HepG2 (cell line): ENCODE measurements around the gene THRAP3. TPM values are rescaled to one million over a fixed set of nuclear protein-coding genes. Genes with fewer than 3 reads are reported as not detected.

Experiments
- CBX5 ChIP-seq: sonication (generic); formaldehyde crosslinking; IDR thresholded peaks from 2 replicates; pipeline ENCODE4 v1.4.0; 2020; ENCODE audit warnings: missing genetic modification reagents, borderline replicate concordance
- CENPT ChIP-seq: sonication (generic); formaldehyde crosslinking; IDR thresholded peaks from 2 replicates; pipeline ENCODE4 v1.8.0; 2022; ENCODE audit warnings: low read depth, mild to moderate bottlenecking, moderate library complexity, missing genetic modification reagents
- FOXA3 ChIP-seq: IDR thresholded peaks from 2 replicates; pipeline ENCODE4 v1.6.1; 2016; ENCODE audit warnings: missing genetic modification reagents, missing compliant biosample characterization
- KDM2A ChIP-seq: sonication (generic); formaldehyde crosslinking; IDR thresholded peaks from 2 replicates; pipeline ENCODE4 v1.4.0; 2020; ENCODE audit warnings: low read depth, missing genetic modification reagents, borderline replicate concordance
- KLF16 ChIP-seq, 2 experiments: sonication (generic) in 1 of 2; formaldehyde crosslinking in 1 of 2; IDR thresholded peaks; 2 replicates each; pipeline versions ENCODE4 v1.6.1 to v1.8.0; 2016 to 2023; ENCODE audit warnings: missing genetic modification reagents in 2 of 2, missing compliant biosample characterization in 1 of 2
- MIER2 ChIP-seq: IDR thresholded peaks from 2 replicates; pipeline ENCODE4 v1.6.1; 2016; ENCODE audit warnings: missing biosample characterization, missing genetic modification reagents
- NFRKB ChIP-seq: fragments of 450-650 bp; IDR thresholded peaks from 2 replicates; pipeline ENCODE4 v1.6.1; 2017
- PAF1 ChIP-seq: IDR thresholded peaks from 2 replicates; pipeline ENCODE4 v1.6.1; 2016; ENCODE audit warnings: missing genetic modification reagents, missing compliant biosample characterization
- PATZ1 ChIP-seq: sonication (generic); formaldehyde crosslinking; IDR thresholded peaks from 2 replicates; pipeline ENCODE4 v1.4.0; 2020; ENCODE audit warnings: missing genetic modification reagents
- PRDM15 ChIP-seq: sonication (generic); formaldehyde crosslinking; IDR thresholded peaks from 2 replicates; pipeline ENCODE4 v1.4.0; 2020; ENCODE audit warnings: missing genetic modification reagents
- ZBTB1 ChIP-seq: sonication (generic); formaldehyde crosslinking; IDR thresholded peaks from 2 replicates; pipeline ENCODE4 v1.4.0; 2020; ENCODE audit warnings: missing genetic modification reagents, borderline replicate concordance
- ZNF17 ChIP-seq: sonication (generic); formaldehyde crosslinking; IDR thresholded peaks from 2 replicates; pipeline ENCODE4 v1.5.0; 2020; ENCODE audit warnings: mild to moderate bottlenecking, missing genetic modification reagents
- ZNF432 ChIP-seq: sonication (generic); formaldehyde crosslinking; IDR thresholded peaks from 2 replicates; pipeline ENCODE4 v1.5.0; 2020; ENCODE audit warnings: missing genetic modification reagents, mild to moderate bottlenecking, borderline replicate concordance
- ZNF460 ChIP-seq: sonication (generic); formaldehyde crosslinking; IDR thresholded peaks from 2 replicates; pipeline ENCODE4 v1.5.1; 2020; ENCODE audit warnings: missing genetic modification reagents, mild to moderate bottlenecking, borderline replicate concordance
- ZNF678 ChIP-seq: sonication (generic); formaldehyde crosslinking; IDR thresholded peaks from 2 replicates; pipeline ENCODE4 v1.4.0; 2020; ENCODE audit warnings: mild to moderate bottlenecking, missing genetic modification reagents
- ZNF792 ChIP-seq: IDR thresholded peaks from 2 replicates; pipeline ENCODE4 v1.6.1; 2016
- ZSCAN12 ChIP-seq: sonication (generic); formaldehyde crosslinking; IDR thresholded peaks from 2 replicates; pipeline ENCODE4 v1.9.0; 2021; ENCODE audit warnings: mild to moderate bottlenecking, missing genetic modification reagents
- polyA plus RNA-seq, 8 experiments: library from polyadenylated mRNA; depleted of rRNA in 3 of 8; stranded (reverse) in 7 of 8; unstranded in 1 of 8; fragments of >200 nt; fragmentation: Illumina TruSeq in 4 of 8; extraction: Trizol in 4 of 8; gene quantifications; 2 replicates each; pipeline versions ENCODE4 v1.2.1 to v1.2.3, GENCODE V29; 2011 to 2016; ENCODE audit warnings: low read depth in 4 of 8, missing spikeins in 1 of 8, mixed read lengths in 1 of 8; ENCODE audit not compliant: insufficient read depth in 1 of 8
- total RNA-seq, 5 experiments: library from RNA; depleted of rRNA; stranded (reverse); fragments of >200 nt; fragmentation: Illumina TruSeq; extraction: Trizol; gene quantifications; 2 replicates each; pipeline ENCODE4 v1.2.3, GENCODE V29; 2016; ENCODE audit warnings: low read depth in 1 of 5

THRAP3 gene
- total and polyA plus RNA-seq, 2 of the 13 experiments (the other 11 are each of a cell fraction or from before 2014, with no cell fraction given) = 45.0 to 92.6 TPM

GRCh38 chr1:36306902-36307456 lies 82.7 kb downstream of the THRAP3 start (continued):
- TF ChIP-seq ZNF460 (CRISPR knock-in tag) = no peak
- TF ChIP-seq PAF1 (CRISPR knock-in tag) = no peak
- no peak for TF ChIP-seq ZSCAN12
- no peak for TF ChIP-seq MIER2
- no peak for TF ChIP-seq ZBTB1 (CRISPR knock-in tag)
- TF ChIP-seq PATZ1 (CRISPR knock-in tag) = peak; percentile 63; the same call in 1 of the 2 replicates
- TF ChIP-seq ZNF792 (CRISPR knock-in tag) = peak; percentile 73; the same call in 1 of the 2 replicates
- TF ChIP-seq FOXA3 = no peak; the same call in 1 of the 2 replicates
- TF ChIP-seq PRDM15 = no peak
- TF ChIP-seq ZNF17 (CRISPR knock-in tag) = 0 out of 2 replicates have a peak, but pooled peaks have one; percentile 70
- no peak for TF ChIP-seq NFRKB
- TF ChIP-seq KLF16 (CRISPR knock-in tag; IDR thresholded peaks at IDR 0.05) = peak; percentile 27 to 48; a peak in 2 of 4 replicates
- no peak for TF ChIP-seq ZNF432 (CRISPR knock-in tag)
- TF ChIP-seq CENPT (CRISPR knock-in tag) = no peak
- no peak for TF ChIP-seq CBX5 (CRISPR knock-in tag)
- no peak for TF ChIP-seq ZNF678
- 0 out of 2 replicates have a peak, but pooled peaks have one; percentile 3 for TF ChIP-seq KDM2A (CRISPR knock-in tag)
